HG03045 (cell line): Measurements from ENCODE around the gene SLX9.

Source experiments
- ATAC-seq: cut with Tn5 transposase; IDR thresholded peaks from one replicate; pipeline ENCODE4 v1.9.1; 2021; ENCODE audit warnings: mild to moderate bottlenecking, moderate library complexity; ENCODE audit not compliant: unreplicated experiment

Gene SLX9

GRCh38 chr21:44987886-44988606 lies 48.2 kb downstream of the SLX9 start:
- no peak for ATAC-seq

DNA sequence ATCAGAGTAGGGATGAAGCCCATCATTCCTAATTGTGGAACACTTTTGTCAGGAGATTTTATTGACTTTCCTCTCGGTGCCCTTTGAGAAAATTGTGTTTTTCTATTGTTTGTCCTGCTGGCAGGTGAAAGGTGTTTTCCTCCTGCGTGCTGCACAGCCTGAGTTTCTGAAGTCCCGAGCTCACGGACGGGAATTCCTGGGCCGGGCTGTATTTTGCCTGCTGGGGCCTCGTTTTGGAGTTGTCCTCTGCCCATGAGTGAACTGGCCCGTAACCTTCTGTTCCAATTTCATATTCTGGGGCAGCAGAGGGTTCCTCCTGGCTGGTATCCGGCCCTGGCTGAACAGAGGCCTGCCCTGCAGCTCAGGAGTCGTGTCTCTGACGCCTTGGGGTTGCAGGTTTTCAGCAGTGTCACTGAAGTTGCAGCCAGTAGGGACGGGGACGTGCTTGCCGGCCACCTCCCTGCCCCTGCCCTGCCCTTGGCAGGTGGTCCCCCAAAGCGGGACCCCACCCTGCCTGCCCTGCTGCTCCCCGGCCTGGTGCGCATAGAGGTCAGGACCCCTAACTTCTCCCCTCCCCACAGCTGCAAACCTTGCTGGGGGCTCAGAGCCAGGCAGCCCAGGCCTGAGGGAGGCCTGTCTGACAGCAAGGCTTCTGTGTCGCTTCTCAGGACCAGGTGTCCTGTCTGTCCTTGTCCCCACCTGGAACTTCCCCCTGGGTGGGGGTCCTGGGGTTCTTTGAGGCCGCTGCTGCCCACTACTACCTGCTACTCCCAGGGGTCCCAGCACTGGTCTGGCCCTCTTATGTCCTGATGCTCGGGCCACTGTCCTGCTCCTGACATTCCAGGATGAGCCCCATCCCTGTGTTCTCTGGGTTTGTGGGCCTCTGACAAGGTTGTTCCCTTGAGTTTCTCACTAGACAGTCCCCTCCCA lies 49.0 kb downstream of the SLX9 start:
- no peak for ATAC-seq

DNA sequence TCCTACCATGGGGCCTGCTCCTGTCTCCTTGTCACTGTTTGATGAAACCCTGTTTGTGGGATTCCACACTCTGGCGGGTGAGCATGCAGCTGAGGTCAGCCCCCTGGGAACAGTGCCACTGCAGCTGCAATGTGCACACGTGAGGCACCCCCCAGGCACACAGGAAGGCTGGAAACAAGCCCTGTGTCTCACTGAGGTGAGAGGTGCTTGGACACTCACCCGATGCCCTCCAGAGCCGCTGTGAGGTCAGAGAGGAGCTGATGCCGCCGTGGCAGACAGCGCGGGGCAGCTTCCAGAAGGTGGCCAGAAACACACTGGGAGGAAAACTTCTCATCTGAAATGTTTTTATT lies 49.7 kb downstream of the SLX9 start:
- ATAC-seq: no peak

DNA sequence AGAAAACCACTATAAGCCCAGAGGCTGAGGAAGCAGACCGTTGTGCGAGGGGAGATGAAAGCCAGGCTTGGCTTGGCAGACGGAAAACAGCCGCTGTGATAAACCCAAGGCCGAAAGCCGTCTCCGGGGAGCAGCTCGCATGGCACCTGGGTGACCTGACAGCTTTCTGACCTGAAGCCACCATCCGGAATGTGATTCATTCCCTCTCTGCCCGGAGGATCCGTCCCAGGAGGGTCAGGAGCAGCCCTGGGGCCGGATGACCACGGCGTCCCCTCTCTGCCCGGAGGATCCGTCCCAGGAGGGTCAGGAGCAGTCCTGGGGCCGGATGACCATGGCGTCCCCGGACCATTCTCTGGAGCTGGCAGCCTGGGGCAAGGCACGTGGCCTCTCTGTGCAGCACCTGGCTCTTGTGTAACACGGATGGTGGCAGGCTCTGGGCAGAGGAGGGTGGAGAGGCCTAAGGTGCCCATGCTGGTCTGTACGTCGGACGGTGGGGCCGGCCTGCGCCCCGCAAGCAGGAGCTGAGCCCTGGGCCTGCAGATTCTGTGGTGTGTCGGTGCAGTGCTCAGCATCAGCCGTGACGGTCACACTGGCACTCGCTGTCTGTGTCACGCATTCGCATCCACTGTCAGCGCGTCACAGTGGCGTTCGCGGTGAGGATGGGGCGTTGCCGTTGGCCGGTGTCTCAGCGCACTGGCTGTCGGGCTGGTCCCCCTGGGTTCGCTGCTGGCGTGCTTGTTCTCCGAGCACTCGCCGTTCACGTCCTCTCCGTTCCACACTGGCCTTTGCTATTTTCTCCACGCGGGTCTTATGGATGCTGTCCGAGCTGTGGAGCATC lies 50.3 kb downstream of the SLX9 start:
- ATAC-seq: no peak

DNA sequence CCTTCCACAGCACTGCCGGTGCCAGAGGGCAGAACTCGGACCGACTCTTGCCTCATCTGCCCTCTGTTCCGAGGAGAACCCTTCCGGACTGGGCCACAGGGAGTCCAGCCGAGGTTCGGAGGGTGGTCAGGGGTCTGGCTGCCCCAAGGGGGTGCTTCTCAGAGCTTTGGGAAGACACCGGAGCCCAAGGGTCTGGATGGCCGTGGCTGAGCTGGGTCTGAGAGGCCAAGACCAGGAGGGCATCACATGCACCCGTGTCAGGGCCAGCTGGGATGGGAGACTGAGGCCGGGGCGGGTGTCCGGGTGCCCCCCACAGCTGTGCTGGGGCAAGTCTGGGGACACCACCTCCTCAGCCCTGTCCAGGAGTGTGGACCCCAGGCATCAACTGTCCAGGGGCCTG lies 51.1 kb downstream of the SLX9 start:
- ATAC-seq: no peak

DNA sequence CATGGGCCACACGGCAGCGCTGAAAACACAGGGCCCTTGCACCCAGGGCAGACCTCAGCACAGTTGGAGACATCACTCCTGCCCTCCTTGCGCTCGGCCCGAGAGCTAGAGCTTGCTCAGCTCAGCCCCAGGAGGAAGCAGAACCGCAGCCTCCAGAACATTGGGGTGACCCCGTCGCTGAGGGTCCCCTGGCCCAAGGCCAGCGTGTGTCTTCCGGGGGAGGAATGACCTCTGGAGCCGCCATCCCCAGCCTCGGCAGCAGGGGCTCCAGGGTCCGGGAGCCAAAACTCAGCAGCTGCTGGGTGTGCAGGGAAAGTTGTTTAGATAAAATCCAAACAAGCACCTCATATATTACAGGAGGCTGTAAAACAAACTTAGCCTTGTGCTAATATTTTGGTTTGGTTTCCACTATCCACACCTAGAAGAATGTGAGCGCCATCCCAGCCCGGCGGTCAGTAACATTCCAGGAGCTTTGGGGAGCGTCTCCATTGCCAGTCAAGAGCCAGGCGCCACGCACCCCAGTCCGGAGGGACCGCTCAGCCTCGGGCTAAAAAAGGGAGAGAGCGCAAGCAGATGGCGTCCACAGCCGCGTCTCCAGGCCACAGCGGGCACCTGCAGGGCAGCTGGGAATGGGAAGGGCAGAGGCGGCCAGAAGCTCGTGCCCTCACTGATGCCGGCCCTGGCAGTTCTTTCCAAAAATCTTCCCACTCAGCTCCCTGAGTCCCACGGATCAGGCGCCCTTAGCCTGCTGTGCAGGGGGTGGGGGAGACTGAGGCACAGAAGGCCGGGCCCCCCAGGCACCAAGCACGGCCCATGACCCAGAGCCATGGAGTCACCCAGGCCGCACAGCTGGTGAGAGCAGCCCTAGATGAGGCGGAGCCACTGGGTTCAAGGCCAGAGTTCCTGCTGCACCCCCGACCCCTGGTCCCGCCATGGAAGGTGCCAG lies 52.0 kb downstream of the SLX9 start:
- ATAC-seq: no peak

GRCh38 chr21:44992608-44993031 lies 52.8 kb downstream of the SLX9 start:
- ATAC-seq: no peak

DNA sequence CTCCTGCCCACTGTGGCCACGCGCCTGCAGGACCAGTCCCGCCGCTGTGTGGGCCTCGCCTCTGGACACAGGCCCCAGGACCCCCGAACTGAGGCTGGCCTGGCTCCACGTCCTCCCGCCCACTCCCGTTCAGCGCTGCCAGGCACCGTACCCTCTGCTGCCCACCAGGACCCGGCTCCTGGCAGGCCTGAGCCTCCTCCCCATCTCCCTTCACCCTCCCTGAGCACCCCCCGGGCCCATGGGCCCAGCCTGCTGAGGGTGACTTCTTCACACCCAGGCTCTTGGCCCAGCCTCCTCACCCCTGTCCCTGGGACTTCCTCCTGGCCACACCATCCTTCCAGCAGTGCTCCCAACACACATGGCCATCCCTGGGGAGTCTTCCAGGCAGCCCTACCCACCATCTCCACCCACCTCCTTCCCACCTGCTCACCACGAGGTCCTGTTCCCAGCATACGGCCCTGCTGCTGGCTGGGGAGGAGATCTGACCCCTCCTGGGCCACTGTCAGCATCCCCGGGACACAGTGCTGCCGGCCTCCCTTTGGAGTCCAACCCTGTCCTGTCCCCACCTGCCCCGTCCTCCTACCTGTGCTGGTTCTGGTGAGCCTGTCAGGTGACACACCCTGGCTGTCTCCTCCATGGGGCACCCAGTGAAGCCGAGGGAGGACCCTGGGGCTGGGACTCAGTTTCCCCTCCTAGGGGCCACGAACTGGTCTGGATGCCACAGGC lies 53.7 kb downstream of the SLX9 start:
- ATAC-seq: no peak

- no peak for ATAC-seq
Observed at GRCh38 chr21:44994047-44994694, 54.3 kb downstream of the SLX9 start.

DNA sequence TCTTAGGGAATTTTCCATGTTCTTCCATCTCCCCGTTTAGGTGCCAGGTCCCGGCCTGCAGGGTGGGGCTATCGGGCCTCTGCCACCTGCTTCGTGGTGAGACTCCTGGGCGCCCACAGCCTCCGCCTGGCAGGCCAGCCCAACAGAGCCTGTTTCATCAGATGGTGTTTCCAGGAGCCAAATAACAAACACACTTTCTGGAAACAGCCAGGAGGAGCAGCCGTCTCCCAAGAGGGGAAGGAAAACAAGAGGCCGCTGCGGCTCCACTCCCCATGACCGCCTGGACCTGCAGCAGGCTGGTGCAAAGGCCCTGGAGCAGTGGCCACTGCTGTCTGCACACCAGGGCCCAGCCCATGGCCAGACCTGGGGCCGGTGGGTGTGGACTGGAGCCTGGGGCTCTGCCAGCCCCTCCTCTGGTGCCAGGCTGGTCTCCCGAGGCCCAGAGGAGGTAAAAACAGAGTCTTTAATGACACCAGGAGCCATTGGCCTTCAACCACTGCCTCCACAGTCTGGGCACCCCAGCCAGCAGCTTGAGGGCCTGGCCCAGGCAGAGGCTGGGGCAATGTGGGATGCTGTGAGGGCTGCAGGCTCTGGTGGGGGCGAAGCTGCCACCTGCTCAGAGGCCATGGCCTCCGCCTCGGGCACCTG lies 55.0 kb downstream of the SLX9 start:
- ATAC-seq: no peak

DNA sequence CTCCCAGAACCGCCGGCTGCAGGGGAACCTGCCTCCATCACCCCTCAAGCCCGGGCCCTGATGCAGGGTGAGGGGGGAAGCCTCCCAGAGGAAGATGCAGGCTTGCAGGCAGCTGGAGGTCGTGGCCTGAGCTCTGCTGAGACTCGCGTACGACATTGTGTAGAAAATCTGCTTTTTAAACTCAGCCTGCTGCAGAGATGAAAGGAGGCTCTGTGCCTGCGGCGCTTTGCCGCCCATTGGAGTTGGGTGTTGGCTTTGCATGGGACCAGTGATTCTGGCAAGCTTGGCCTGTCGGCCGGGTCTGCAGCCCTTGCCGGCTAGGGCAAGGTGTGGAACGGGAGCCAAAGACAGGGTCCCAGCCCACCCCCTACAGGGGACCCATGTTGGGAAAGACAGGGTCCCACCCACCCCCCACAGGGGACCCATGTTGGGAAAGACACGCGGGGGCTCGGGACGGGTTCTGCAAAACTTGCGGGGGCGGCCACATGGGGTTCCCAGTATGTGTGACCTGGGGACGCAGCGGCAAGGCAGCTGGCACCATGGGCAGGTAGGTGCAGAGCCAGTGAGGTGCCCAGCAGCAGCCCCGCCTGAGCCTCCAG lies 55.6 kb downstream of the SLX9 start:
- no peak for ATAC-seq

DNA sequence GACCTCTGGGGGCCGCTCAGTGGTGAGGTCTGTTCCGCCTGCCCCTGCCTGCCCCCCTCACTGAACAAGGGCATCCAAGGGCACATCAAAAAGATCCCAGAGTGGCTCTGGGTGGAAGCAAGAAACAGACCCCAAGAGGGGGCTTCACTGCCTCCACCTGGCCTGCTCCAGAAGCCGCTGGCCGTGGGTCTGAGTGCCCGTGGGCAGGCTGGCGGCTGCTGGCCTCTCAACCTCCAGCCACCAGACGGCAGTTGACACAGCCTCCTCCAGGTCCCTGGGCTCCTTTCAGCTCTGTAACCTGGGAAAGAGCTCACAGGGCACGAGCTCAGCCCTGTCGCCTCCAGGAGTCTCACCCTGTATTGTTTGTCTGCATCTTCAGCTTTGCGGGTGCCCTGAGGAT lies 56.3 kb downstream of the SLX9 start:
- ATAC-seq: no peak

- no peak for ATAC-seq
Observed at GRCh38 chr21:44996501-44996921, 56.7 kb downstream of the SLX9 start.

DNA sequence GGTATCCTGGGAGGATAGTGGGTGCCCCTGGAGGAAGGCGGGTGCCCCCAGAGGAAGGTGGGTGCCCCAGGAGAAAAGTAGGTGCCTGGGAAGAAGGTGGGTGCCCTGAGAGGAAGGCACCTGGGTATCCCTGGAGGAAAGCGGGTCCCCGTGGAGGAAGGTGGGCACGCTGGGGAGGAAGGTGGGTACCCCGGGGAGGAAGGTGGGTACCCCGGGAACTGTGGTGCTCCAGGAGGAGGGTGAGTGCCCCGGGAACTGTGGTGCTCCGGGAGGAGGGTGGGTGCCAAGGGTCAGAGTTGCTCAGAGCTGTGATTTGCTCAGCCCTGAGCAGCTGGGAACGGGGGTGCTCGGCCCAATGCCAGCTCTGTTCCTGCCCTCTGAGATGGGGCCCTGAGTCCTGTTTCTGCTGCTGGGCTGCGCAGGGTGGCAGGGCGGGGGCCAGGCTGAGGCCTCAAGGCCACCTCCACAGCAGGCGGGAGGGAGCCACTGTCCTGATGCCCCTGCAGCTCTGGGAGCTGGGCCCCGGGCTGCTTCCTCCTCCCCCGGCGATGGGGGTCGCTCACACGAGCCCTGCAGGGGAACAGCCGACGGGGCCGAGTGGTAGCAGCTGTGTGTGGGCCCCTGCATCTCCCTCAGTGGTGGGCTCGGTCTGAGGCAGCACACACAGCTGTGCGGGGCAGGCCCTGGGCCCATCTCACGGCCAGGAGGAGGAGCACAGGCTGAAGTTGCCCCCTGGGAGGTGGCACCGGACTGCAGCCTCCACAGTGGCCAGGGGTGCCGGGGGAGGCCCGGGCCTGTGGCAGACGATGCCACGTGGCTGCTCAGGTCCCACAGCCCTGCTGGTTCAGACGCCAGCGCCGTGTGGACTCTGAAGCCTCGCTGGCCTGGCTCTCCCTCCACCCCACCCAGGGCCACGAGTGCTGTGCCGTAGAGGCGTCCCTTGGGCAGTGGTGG lies 57.4 kb downstream of the SLX9 start:
- no peak for ATAC-seq

DNA sequence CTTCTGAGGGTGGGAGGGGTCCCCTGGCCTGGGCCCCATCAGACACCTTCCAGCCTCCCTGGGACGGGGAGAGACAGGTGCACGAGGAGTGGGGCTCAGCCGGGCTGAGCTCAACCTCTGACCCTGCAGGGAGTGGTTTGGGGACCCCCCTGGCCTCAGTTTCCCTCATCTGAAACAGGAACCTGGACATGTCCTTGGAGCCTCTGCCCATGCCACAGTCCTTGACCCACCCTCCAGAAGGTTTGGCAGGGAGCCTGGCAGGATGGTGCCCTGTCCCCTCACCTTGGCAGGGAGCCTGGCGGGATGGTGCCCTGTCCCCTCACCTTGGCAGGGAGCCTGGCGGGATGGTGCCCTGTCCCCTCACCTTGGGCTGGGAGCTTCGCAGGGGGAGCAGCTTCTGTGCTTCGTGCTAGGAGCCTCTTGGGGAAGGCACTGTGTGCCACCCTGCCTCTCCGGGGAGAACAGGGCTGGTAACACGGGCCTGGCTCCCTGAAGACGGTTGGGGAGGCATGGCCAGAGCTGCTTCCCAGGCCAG lies 58.3 kb downstream of the SLX9 start:
- ATAC-seq: no peak

DNA sequence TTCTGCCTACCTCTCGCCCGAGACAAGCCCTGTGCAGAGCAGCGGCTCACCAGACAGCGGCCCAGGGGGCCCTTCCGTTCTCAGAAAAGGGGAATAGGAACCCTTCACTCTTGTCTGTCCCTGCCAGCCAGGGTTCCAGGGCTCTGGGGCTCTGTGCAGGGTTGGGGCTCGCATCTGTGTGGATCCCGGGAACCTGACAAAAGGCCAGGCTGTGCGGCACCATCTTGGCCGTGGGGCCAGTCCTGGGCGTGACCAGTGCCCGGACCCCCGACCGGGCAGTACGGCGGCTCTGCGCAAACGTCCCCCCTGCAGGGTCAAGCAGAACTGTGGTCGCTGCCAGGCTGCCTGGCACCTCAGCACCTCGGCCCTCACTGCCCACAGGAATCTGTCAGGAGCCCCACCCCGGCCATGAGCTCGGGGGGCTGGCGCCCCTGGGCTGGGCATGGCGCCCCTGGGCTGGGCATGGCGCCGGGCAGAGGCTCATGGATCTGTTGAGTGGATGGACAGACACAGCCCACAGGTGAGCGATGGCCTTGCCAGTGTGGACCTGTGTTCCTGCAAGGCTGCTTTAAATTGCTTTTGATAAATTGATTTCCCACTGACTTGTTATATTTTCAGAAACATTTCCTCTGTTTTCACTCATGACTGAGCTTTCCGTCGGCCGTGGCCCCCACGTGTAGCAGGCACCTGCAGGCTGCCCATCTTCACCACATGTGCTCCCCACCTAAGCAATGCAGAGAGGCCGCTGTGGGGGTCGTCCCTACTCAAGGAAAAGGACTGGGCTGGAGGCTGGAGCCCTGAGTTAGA lies 59.0 kb downstream of the SLX9 start:
- ATAC-seq: no peak
